ENCODE results near the gene SMYD3.

DNA sequence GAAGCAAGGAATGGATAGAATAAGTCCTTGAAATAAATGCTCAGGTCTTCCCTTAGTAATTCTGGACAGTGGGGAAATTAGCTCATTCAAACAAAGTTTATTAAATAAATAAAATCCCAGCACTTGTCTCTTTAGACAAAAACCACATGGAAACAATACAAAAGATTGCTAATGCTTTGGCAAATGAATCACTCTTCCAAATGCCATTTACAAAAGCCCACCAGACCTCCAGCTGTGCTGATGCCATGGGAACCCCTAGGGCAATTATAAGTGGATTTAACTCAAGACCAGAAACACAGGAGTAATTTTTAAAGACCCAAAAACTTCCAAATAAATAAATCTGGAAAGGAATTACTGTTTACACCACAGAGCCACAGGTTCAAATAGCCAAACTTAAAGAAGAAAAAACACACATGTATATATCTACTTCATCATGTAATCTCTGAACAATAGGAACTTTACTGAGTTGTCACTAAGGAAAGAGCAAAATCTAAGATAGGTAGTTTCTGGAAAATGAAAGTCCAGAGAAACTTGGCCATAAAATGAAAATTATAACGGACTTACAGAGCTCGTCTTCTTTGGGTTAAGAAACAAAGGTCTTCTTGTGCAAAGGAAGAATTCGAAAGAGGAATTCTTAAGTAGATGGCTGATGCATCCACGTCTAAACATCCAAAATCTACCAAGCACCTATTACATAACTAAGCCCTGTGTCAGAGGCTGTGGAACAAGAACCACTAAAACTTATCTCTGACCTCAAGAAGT, 399.4 kb downstream of the SMYD3 start:
- TF ChIP-seq, protein P1, sequence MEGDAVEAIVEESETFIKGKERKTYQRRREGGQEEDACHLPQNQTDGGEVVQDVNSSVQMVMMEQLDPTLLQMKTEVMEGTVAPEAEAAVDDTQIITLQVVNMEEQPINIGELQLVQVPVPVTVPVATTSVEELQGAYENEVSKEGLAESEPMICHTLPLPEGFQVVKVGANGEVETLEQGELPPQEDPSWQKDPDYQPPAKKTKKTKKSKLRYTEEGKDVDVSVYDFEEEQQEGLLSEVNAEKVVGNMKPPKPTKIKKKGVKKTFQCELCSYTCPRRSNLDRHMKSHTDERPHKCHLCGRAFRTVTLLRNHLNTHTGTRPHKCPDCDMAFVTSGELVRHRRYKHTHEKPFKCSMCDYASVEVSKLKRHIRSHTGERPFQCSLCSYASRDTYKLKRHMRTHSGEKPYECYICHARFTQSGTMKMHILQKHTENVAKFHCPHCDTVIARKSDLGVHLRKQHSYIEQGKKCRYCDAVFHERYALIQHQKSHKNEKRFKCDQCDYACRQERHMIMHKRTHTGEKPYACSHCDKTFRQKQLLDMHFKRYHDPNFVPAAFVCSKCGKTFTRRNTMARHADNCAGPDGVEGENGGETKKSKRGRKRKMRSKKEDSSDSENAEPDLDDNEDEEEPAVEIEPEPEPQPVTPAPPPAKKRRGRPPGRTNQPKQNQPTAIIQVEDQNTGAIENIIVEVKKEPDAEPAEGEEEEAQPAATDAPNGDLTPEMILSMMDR (IDR thresholded peaks at IDR 0.05; ENCODE audit: insufficient read depth, low read length) = no peak
- no peak for TF ChIP-seq REST (IDR thresholded peaks at IDR 0.05; ENCODE audit: insufficient replicate concordance, low read depth)
- TF ChIP-seq POLR2AphosphoS5 (IDR thresholded peaks at IDR 0.05; ENCODE audit: low read depth) = no peak
